Panc1 (cell line): ENCODE results near the gene ANXA3. TPM values are rescaled to one million over a fixed set of nuclear protein-coding genes. Genes with fewer than 3 reads are reported as not detected.

Experiments
- ATAC-seq: fragments of 200-7000 bp; cut with Tn5 transposase; 2 replicates; pipeline ENCODE4 v1.9.1; 2020; ENCODE audit warnings: mild to moderate bottlenecking, moderate library complexity
- BruUV-seq: library from RNA; stranded (reverse); fragments of 400-500 nt; replicated peaks from 2 replicates; lab custom pipeline; 2021; lab: Mats Ljungman, UMichigan
- CTCF ChIA-PET: fragments of 300-600 bp; sonication (Branson Sonifier 250); formaldehyde crosslinking; loops from one replicate; lab custom pipeline; 2022; ENCODE audit warnings: antibody characterized with exemption; lab: Charles Lee
- POLR2A ChIA-PET: fragments of 300-600 bp; sonication (Branson Sonifier 250); formaldehyde crosslinking; loops from one replicate; lab custom pipeline; 2022; ENCODE audit warnings: antibody characterized with exemption; lab: Charles Lee
- DNase-seq: peaks from one replicate; pipeline ENCODE4 v3.0.0-alpha.2; 2010; ENCODE audit warnings: low read depth, low spot score
- H3K27ac ChIP-seq: 2 replicates; pipeline ENCODE4 v1.5.1; 2011; ENCODE audit warnings: mild to moderate bottlenecking, low read length, inconsistent platforms
- H3K27me3 ChIP-seq: fragments of 200-500 bp; sonication (Bioruptor generic); 2 replicates; pipeline ENCODE4 v1.6.0; 2014; ENCODE audit warnings: low read length, inconsistent platforms; ENCODE audit not compliant: control insufficient read depth, insufficient read depth
- H3K36me3 ChIP-seq: fragments of 200-500 bp; sonication (Bioruptor generic); 2 replicates; pipeline ENCODE4 v1.5.1; 2014; ENCODE audit warnings: inconsistent platforms, mild to moderate bottlenecking, low read length, moderate library complexity; ENCODE audit not compliant: control insufficient read depth, insufficient read depth
- H3K4me1 ChIP-seq: 2 replicates; pipeline ENCODE4 v1.5.1; 2011; ENCODE audit warnings: inconsistent platforms, mild to moderate bottlenecking, low read length, moderate library complexity; ENCODE audit not compliant: control insufficient read depth, insufficient read depth
- H3K4me3 ChIP-seq, 2 experiments: 2 replicates each; pipeline ENCODE4 v1.5.1; 2011 to 2012; ENCODE audit warnings: low read depth in 2 of 2, low read length in 2 of 2, mild to moderate bottlenecking in 2 of 2, inconsistent platforms in 1 of 2, moderate library complexity in 1 of 2
- H3K9me3 ChIP-seq: fragments of 200-500 bp; sonication (Bioruptor generic); 2 replicates; pipeline ENCODE4 v1.5.1; 2014; ENCODE audit warnings: low read depth, mild to moderate bottlenecking, inconsistent platforms, low read length, moderate library complexity; ENCODE audit not compliant: control insufficient read depth, insufficient read depth
- POLR2AphosphoS5 ChIP-seq: IDR thresholded peaks from 2 replicates; pipeline ENCODE4 v1.6.1; 2012; ENCODE audit warnings: mild to moderate bottlenecking, low read depth, low read length, moderate library complexity
- SIN3A ChIP-seq: IDR thresholded peaks from 2 replicates; pipeline ENCODE4 v1.6.1; 2012; ENCODE audit warnings: low read depth, mild to moderate bottlenecking, low read length, moderate library complexity, borderline replicate concordance; ENCODE audit not compliant: insufficient read depth
- TCF7L2 ChIP-seq: IDR thresholded peaks from 2 replicates; pipeline ENCODE4 v1.6.1; 2011; ENCODE audit warnings: mild to moderate bottlenecking, low read depth, low read length, inconsistent platforms
- in situ Hi-C: cut with HindIII; loops from 2 replicates; pipeline ENCODE4 v1.10.0; 2016; ENCODE audit warnings: low sequenced_read_pairs, low pct_unique_long_range_greater_than_20kb
- intact Hi-C: fragments of 100-400 bp; cut with micrococcal nuclease; formaldehyde crosslinking; loops from one replicate; pipeline ENCODE4 v1.10.0; 2022; ENCODE audit not compliant: unreplicated experiment
- total RNA-seq: library from RNA; stranded (reverse); gene quantifications from one replicate; pipeline ENCODE4 v1.2.1, GENCODE V29; 2021; ENCODE audit not compliant: unreplicated experiment
- TF ChIP-seq, protein P1 (sequence below): fragments of 450-650 bp; IDR thresholded peaks from 2 replicates; pipeline ENCODE4 v1.5.1; 2017; ENCODE audit warnings: mild to moderate bottlenecking
- TF ChIP-seq, protein P2 (sequence below), 2 experiments: IDR thresholded peaks; 2 replicates each; pipeline ENCODE4 v1.6.1; 2011 to 2012; ENCODE audit warnings: low read depth in 2 of 2, control low read depth in 1 of 2, low read length in 1 of 2, mild to moderate bottlenecking in 1 of 2, moderate library complexity in 1 of 2; ENCODE audit not compliant: insufficient read depth in 1 of 2

Gene ANXA3
- total RNA-seq, 1 experiment from 2014 or later = 1.5 TPM

DNA sequence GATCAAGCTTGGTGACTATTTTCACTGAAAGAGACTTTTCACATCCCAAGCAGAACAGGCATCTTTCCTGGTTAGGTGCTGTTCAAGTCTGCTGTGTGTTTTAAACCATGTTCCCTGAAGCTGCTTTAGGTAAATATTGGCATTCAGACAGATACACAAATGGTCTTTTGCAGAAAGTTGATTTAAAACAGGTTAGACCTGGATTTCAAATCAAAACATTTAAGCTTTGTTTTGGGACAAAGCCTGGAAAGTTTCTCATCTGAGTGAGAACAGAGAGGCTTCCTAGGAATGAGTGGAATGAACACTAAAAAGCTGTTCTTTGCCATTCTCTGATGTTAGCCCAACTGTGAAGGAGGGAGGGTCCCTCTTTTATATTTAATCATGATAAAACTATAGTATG, 10.1 kb downstream of the ANXA3 start:
- BruUV-seq = no TSS peak
- in situ Hi-C loops (no loop called here), intact Hi-C loops (no loop called here)
- ChIA-PET POLR2A (no interaction called here), CTCF (no interaction called here)
- H3K9me3 ChIP-seq = no peaks in the 10 kb centered on the region
- no peak overlapping the region for H3K27ac ChIP-seq
- no peak for TF ChIP-seq POLR2AphosphoS5
- TF ChIP-seq, protein P1, sequence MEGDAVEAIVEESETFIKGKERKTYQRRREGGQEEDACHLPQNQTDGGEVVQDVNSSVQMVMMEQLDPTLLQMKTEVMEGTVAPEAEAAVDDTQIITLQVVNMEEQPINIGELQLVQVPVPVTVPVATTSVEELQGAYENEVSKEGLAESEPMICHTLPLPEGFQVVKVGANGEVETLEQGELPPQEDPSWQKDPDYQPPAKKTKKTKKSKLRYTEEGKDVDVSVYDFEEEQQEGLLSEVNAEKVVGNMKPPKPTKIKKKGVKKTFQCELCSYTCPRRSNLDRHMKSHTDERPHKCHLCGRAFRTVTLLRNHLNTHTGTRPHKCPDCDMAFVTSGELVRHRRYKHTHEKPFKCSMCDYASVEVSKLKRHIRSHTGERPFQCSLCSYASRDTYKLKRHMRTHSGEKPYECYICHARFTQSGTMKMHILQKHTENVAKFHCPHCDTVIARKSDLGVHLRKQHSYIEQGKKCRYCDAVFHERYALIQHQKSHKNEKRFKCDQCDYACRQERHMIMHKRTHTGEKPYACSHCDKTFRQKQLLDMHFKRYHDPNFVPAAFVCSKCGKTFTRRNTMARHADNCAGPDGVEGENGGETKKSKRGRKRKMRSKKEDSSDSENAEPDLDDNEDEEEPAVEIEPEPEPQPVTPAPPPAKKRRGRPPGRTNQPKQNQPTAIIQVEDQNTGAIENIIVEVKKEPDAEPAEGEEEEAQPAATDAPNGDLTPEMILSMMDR = no peak
- TF ChIP-seq, protein P2, sequence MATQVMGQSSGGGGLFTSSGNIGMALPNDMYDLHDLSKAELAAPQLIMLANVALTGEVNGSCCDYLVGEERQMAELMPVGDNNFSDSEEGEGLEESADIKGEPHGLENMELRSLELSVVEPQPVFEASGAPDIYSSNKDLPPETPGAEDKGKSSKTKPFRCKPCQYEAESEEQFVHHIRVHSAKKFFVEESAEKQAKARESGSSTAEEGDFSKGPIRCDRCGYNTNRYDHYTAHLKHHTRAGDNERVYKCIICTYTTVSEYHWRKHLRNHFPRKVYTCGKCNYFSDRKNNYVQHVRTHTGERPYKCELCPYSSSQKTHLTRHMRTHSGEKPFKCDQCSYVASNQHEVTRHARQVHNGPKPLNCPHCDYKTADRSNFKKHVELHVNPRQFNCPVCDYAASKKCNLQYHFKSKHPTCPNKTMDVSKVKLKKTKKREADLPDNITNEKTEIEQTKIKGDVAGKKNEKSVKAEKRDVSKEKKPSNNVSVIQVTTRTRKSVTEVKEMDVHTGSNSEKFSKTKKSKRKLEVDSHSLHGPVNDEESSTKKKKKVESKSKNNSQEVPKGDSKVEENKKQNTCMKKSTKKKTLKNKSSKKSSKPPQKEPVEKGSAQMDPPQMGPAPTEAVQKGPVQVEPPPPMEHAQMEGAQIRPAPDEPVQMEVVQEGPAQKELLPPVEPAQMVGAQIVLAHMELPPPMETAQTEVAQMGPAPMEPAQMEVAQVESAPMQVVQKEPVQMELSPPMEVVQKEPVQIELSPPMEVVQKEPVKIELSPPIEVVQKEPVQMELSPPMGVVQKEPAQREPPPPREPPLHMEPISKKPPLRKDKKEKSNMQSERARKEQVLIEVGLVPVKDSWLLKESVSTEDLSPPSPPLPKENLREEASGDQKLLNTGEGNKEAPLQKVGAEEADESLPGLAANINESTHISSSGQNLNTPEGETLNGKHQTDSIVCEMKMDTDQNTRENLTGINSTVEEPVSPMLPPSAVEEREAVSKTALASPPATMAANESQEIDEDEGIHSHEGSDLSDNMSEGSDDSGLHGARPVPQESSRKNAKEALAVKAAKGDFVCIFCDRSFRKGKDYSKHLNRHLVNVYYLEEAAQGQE (IDR thresholded peaks at IDR 0.05; ENCODE audit: insufficient read depth in 1 of 2, low read depth in 2 of 2, low read length in 1 of 2) = no peak
- no peak for TF ChIP-seq TCF7L2
- TF ChIP-seq SIN3A = no peak
- no peak for ATAC-seq
- no peak for DNase-seq
- no peaks in the 10 kb centered on the region for H3K36me3 ChIP-seq
- H3K4me1 ChIP-seq = no peaks in the 10 kb centered on the region
- no peak overlapping the region for H3K4me3 ChIP-seq
- no peaks in the 10 kb centered on the region; the same call in 1 of the 2 replicates for H3K27me3 ChIP-seq

DNA sequence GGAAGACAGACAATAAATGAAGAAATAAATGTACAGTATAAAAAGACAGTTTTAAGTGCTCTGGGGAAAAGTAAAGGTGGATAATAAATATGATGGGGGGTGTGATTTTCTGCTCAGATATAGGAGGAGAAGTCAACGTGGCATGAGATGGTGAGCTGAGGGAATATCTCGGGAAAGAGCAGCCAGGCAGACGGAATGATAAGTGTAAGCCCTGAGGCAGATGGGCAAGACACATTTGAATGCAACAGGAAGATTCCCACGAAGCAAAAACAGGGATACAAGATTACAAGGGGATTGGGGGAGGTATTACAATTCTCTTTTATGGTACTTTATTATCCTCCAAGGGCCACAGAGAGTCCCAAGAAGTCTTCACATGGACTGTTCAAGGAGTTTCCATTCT, 11.1 kb downstream of the ANXA3 start:
- no peaks in the 10 kb centered on the region for H3K9me3 ChIP-seq
- ChIA-PET CTCF (no interaction called here), POLR2A (no interaction called here)
- intact Hi-C loops = no loop called here
- DNase-seq = no peak
- H3K4me1 ChIP-seq = no peaks in the 10 kb centered on the region
- H3K27me3 ChIP-seq = no peaks in the 10 kb centered on the region; the same call in 1 of the 2 replicates
- BruUV-seq = no TSS peak
- H3K27ac ChIP-seq = no peak overlapping the region
- in situ Hi-C loops = no loop called here
- H3K36me3 ChIP-seq = no peaks in the 10 kb centered on the region
- no peak for ATAC-seq
- no peak overlapping the region for H3K4me3 ChIP-seq
- TF ChIP-seq, protein P2 (IDR thresholded peaks at IDR 0.05; ENCODE audit: insufficient read depth in 1 of 2, low read depth in 2 of 2, low read length in 1 of 2) = no peak
- TF ChIP-seq TCF7L2 (no peak), POLR2AphosphoS5 (no peak), SIN3A (no peak)
- TF ChIP-seq, protein P1 = no peak
